ENCODE measurements around the gene IVD.
A peak's percentile ranks its signal among the peaks of the same experiment; 100 is the strongest.

Gene IVD

GRCh38 chr15:40466426-40467260 is 61.0 kb downstream of the IVD start:
- H3K27me3 ChIP-seq (ENCODE audit: low read depth, low read length) = no peaks in the 10 kb centered on the region
- peaks cover 5 to 10% of the 10 kb centered on the region in 2 donors for H3K4me1 ChIP-seq (ENCODE audit: control insufficient read depth in 1 of 2, insufficient read depth in 2 of 2, low read length in 2 of 2)
- H3K27ac ChIP-seq (ENCODE audit: low read length) = no peak overlapping the region
- H3K9me3 ChIP-seq (ENCODE audit: control insufficient read depth in 1 of 2, low read length in 2 of 2) = no peaks in the 10 kb centered on the region
- peaks cover 25 to 52% of the 10 kb centered on the region in 2 donors for H3K36me3 ChIP-seq (ENCODE audit: control insufficient read depth in 1 of 2, insufficient read depth in 2 of 2, low read length in 2 of 2)
- H3K4me3 ChIP-seq (ENCODE audit: low read depth in 1 of 2, low read length in 2 of 2) = no peak overlapping the region

GRCh38 chr15:40467261-40467615 is 61.6 kb downstream of the IVD start:
- no peak overlapping the region for H3K4me3 ChIP-seq (ENCODE audit: low read depth in 1 of 2, low read length in 2 of 2)
- H3K36me3 ChIP-seq (ENCODE audit: control insufficient read depth in 1 of 2, insufficient read depth in 2 of 2, low read length in 2 of 2) = peaks cover 22 to 46% of the 10 kb centered on the region in 2 donors
- H3K27ac ChIP-seq (ENCODE audit: low read length) = no peak overlapping the region
- no peaks in the 10 kb centered on the region for H3K27me3 ChIP-seq (ENCODE audit: low read depth, low read length)
- H3K9me3 ChIP-seq (ENCODE audit: control insufficient read depth in 1 of 2, low read length in 2 of 2) = no peaks in the 10 kb centered on the region
- H3K4me1 ChIP-seq (ENCODE audit: control insufficient read depth in 1 of 2, insufficient read depth in 2 of 2, low read length in 2 of 2) = peaks cover 5 to 16% of the 10 kb centered on the region in 2 donors

DNA sequence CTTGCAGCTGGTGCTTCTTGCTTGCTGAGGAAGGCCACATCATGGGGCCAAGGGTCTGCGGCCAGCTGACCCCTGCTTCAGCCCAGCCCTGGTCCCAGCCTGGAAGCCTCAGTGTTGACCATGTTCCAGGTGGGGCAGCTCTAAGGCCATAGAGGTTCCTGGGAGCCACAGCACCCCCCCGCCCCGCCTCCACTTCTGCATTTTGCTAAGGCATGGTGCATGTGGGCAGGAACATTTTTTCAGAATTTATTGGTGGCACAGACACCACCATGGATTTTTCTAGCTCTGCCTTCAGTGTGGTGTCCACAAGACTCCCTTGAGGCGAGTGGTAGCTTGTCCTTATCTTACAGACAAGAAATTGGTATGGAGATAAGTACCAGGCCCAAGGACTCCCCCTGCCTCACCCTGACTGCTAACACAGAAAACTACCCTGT is 63.3 kb downstream of the IVD start:
- Histone ChIP-seq H3K4me1 (ENCODE audit: control insufficient read depth in 1 of 2, insufficient read depth in 2 of 2, low read length in 2 of 2) (peaks cover 5 to 19% of the 10 kb centered on the region in 2 donors), H3K9me3 (ENCODE audit: control insufficient read depth in 1 of 2, low read length in 2 of 2) (no peaks in the 10 kb centered on the region), H3K27ac (ENCODE audit: low read length) (no peak overlapping the region)

GRCh38 chr15:40469776-40470390 is 64.3 kb downstream of the IVD start:
- H3K36me3 ChIP-seq (ENCODE audit: control insufficient read depth in 1 of 2, insufficient read depth in 2 of 2, low read length in 2 of 2) = peaks cover 8 to 26% of the 10 kb centered on the region in 2 donors
- H3K9me3 ChIP-seq (ENCODE audit: control insufficient read depth in 1 of 2, low read length in 2 of 2) = no peaks in the 10 kb centered on the region
- peaks cover 5 to 19% of the 10 kb centered on the region in 2 donors for H3K4me1 ChIP-seq (ENCODE audit: control insufficient read depth in 1 of 2, insufficient read depth in 2 of 2, low read length in 2 of 2)
- peak overlapping the region; percentile 57 to 62 for H3K4me3 ChIP-seq (ENCODE audit: low read depth in 1 of 2, low read length in 2 of 2)
- peak overlapping the region; percentile 67 for H3K27ac ChIP-seq (ENCODE audit: low read length)
- no peaks in the 10 kb centered on the region for H3K27me3 ChIP-seq (ENCODE audit: low read depth, low read length)

More for the DNA sequence above, 63.3 kb downstream of the IVD start:
- Histone ChIP-seq H3K27me3 (ENCODE audit: low read depth, low read length) (no peaks in the 10 kb centered on the region), H3K4me3 (ENCODE audit: low read depth in 1 of 2, low read length in 2 of 2) (no peak overlapping the region), H3K36me3 (ENCODE audit: control insufficient read depth in 1 of 2, insufficient read depth in 2 of 2, low read length in 2 of 2) (peaks cover 14 to 36% of the 10 kb centered on the region in 2 donors)

DNA sequence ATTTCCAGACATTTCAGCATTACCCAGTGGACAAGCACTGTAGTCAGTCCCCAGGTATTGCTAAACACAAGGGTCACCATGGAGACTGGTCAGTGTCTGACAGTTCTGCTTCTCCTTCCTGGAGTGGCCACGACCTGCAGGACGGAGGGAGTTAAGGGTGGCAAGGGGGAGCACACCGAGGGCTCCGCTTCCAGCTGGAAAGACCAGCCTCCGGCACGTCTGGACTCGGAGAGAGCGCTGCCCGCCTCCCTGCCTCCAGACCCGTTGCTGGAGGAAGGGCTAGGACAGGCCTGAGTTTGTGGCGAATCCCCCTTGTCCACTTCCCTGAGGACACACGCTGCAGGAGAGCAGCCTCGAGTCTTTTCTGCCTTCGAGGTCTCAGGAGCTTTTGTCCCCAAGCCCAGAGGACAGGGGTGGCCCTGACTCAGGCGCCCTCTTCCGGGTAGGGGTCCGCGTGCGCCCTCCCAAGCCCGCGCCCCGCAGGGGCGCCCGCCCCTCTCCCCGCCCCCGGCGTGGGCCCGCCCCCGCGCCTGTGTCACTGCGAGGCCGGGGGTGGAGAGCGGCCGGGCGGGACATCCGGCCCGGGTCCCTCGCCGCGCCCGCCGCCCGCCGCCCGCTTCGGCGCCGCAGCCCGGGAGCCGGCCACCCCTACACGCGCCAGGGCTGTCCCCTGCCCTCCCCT is 65.0 kb downstream of the IVD start, which contains the start of gene CHST14:
TSS of gene CHST14 (plus strand) at position 562 of the 682 bp plus-strand sequence. CDS start 230 bp downstream, outside the sequence.
- Histone ChIP-seq H3K27ac (ENCODE audit: low read length) (peak within 1 kb of the TSS; percentile 67), H3K27me3 (ENCODE audit: low read depth, low read length) (no peaks in the 10 kb centered on the region), H3K36me3 (ENCODE audit: control insufficient read depth in 1 of 2, insufficient read depth in 2 of 2, low read length in 2 of 2) (peaks cover under 1 to 20% of the 10 kb centered on the region in 2 donors), H3K4me3 (ENCODE audit: low read depth in 1 of 2, low read length in 2 of 2) (peak within 1 kb of the TSS; percentile 71 to 91), H3K4me1 (ENCODE audit: control insufficient read depth in 1 of 2, insufficient read depth in 2 of 2, low read length in 2 of 2) (peaks cover 5 to 19% of the 10 kb centered on the region in 2 donors), H3K9me3 (ENCODE audit: control insufficient read depth in 1 of 2, low read length in 2 of 2) (no peaks in the 10 kb centered on the region)
